Measurements from ENCODE around the gene NKX6-1.

DNA sequence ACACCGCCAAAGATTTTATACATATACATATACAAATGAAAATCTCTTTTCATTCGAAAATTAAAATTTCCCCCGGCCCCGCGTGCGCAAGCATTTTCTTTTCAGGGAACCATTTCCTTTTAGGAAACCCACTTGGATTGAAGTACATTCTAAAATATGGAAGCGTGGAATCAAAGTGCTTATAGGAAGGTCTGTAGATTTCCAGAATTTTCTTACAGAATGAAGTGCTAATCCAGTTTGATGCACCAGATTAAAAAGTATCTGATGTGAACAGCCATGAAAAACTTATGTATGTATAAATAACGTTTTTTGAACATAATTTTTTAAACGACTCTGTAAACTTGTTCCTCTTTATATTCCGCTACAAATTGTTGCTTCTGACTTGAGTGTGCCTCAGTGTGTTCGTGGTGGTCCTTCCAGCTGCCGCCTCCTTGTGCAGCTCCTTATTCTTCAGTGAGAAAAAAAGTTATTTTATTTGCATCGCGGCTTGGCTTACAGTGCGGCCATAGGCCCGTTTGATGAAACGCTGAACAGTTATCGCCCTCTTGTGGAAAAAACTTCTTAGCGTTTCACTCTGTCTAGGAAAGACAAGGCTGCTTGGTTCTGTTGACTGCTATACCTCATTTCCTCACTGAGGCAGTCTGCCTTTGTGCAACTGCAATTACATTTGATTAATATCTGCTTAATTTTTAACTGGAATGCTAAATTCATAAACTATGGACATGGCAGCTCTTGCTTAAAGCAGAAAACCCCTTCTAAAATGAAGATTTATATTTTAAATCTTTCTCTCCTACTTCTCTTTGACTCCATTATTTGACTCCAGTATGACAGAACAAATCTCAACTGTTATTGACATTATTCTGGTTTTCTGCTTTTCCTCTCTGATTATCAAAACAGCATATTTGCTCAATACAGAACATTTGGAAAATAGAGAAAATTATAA is 4.7 kb upstream of the NKX6-1 start:
- TF ChIP-seq POLR2A (IDR thresholded peaks at IDR 0.05) = no peak
- TF ChIP-seq, protein P1, sequence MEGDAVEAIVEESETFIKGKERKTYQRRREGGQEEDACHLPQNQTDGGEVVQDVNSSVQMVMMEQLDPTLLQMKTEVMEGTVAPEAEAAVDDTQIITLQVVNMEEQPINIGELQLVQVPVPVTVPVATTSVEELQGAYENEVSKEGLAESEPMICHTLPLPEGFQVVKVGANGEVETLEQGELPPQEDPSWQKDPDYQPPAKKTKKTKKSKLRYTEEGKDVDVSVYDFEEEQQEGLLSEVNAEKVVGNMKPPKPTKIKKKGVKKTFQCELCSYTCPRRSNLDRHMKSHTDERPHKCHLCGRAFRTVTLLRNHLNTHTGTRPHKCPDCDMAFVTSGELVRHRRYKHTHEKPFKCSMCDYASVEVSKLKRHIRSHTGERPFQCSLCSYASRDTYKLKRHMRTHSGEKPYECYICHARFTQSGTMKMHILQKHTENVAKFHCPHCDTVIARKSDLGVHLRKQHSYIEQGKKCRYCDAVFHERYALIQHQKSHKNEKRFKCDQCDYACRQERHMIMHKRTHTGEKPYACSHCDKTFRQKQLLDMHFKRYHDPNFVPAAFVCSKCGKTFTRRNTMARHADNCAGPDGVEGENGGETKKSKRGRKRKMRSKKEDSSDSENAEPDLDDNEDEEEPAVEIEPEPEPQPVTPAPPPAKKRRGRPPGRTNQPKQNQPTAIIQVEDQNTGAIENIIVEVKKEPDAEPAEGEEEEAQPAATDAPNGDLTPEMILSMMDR (IDR thresholded peaks at IDR 0.05) = peak in 5 of 6 experiments; percentile 51 to 64 (median 59)

All from esophagus squamous epithelium (tissue), 4 donors.